ENCODE data around the gene UTS2.

Gene UTS2

GRCh38 chr1:7856345-7856744, 3.5 kb upstream of the UTS2 start:
- Mint-ChIP-seq H3K4me1 (ENCODE audit: low read depth) (peaks cover 14% of the 10 kb centered on the region), H3K9me3 (no peaks in the 10 kb centered on the region), H3K4me3 (no peak overlapping the region), H3K27me3 (peaks cover 11% of the 10 kb centered on the region), H3K36me3 (ENCODE audit: low read depth) (no peaks in the 10 kb centered on the region), H3K27ac (no peak overlapping the region)
- intact Hi-C loops (cut with micrococcal nuclease), result loop anchor here (1.0 to 10.0 kb wide), 3 partner anchors 48 to 190 kb away; no protein-coding TSS in a partner anchor

- Mint-ChIP-seq H3K27ac (no peak overlapping the region), H3K36me3 (ENCODE audit: low read depth) (no peaks in the 10 kb centered on the region), H3K9me3 (no peaks in the 10 kb centered on the region), H3K27me3 (peaks cover 12% of the 10 kb centered on the region), H3K4me1 (ENCODE audit: low read depth) (peaks cover 14% of the 10 kb centered on the region), H3K4me3 (no peak overlapping the region)
- intact Hi-C loops (cut with micrococcal nuclease), result loop anchor here (10.0 kb wide), 1 partner anchor 99 kb away; no protein-coding TSS in a partner anchor
Measured at GRCh38 chr1:7853684-7854026, 790 bp upstream of the UTS2 start.

GRCh38 chr1:7850786-7851185, 2.1 kb downstream of the UTS2 start:
- H3K27ac Mint-ChIP-seq, result no peak overlapping the region
- intact Hi-C loops (cut with micrococcal nuclease), result loop anchor here (10.0 kb wide), 1 partner anchor 96 kb away; no protein-coding TSS in a partner anchor
- H3K9me3 Mint-ChIP-seq, result no peaks in the 10 kb centered on the region
- no peaks in the 10 kb centered on the region for H3K36me3 Mint-ChIP-seq (ENCODE audit: low read depth)
- H3K4me3 Mint-ChIP-seq, result no peak overlapping the region
- H3K27me3 Mint-ChIP-seq, result peaks cover 11% of the 10 kb centered on the region
- H3K4me1 Mint-ChIP-seq (ENCODE audit: low read depth), result peaks cover under 1% of the 10 kb centered on the region

- peaks cover 3% of the 10 kb centered on the region for H3K27me3 Mint-ChIP-seq
- no peaks in the 10 kb centered on the region for H3K9me3 Mint-ChIP-seq
Measured at GRCh38 chr1:7847599-7847998, 5.3 kb downstream of the UTS2 start.

GRCh38 chr1:7846656-7847055, 6.2 kb downstream of the UTS2 start:
- peaks cover 25% of the 10 kb centered on the region for H3K36me3 Mint-ChIP-seq (ENCODE audit: low read depth)
- no peak overlapping the region for H3K27ac Mint-ChIP-seq
- no peak overlapping the region for H3K4me3 Mint-ChIP-seq
- no peaks in the 10 kb centered on the region for H3K4me1 Mint-ChIP-seq (ENCODE audit: low read depth)
- no peaks in the 10 kb centered on the region for H3K9me3 Mint-ChIP-seq
- H3K27me3 Mint-ChIP-seq, result peaks cover 3% of the 10 kb centered on the region
- intact Hi-C loops (cut with micrococcal nuclease), result no loop called here

More at GRCh38 chr1:7847599-7847998, 5.3 kb downstream of the UTS2 start:
- no peak overlapping the region for H3K27ac Mint-ChIP-seq
- H3K36me3 Mint-ChIP-seq (ENCODE audit: low read depth), result peaks cover 19% of the 10 kb centered on the region
- H3K4me3 Mint-ChIP-seq, result no peak overlapping the region
- intact Hi-C loops (cut with micrococcal nuclease), result no loop called here
- H3K4me1 Mint-ChIP-seq (ENCODE audit: low read depth), result no peaks in the 10 kb centered on the region

GRCh38 chr1:7845761-7846160, 7.1 kb downstream of the UTS2 start:
- no peaks in the 10 kb centered on the region for H3K9me3 Mint-ChIP-seq
- no peak overlapping the region for H3K27ac Mint-ChIP-seq
- intact Hi-C loops (cut with micrococcal nuclease), result no loop called here

GRCh38 chr1:7842517-7842916, 10.3 kb downstream of the UTS2 start:
- intact Hi-C loops (cut with micrococcal nuclease), result no loop called here
- no peak overlapping the region for H3K4me3 Mint-ChIP-seq
- no peak overlapping the region for H3K27ac Mint-ChIP-seq

More at GRCh38 chr1:7845761-7846160, 7.1 kb downstream of the UTS2 start:
- Mint-ChIP-seq H3K4me3 (no peak overlapping the region), H3K36me3 (ENCODE audit: low read depth) (peaks cover 34% of the 10 kb centered on the region), H3K27me3 (peaks cover 3% of the 10 kb centered on the region), H3K4me1 (ENCODE audit: low read depth) (no peaks in the 10 kb centered on the region)

GRCh38 chr1:7839526-7839925, 13.3 kb downstream of the UTS2 start:
- Mint-ChIP-seq H3K27me3 (no peaks in the 10 kb centered on the region), H3K36me3 (ENCODE audit: low read depth) (peaks cover 96% of the 10 kb centered on the region), H3K27ac (no peak overlapping the region), H3K4me1 (ENCODE audit: low read depth) (no peaks in the 10 kb centered on the region), H3K4me3 (no peak overlapping the region), H3K9me3 (peaks cover 31% of the 10 kb centered on the region)
- intact Hi-C loops (cut with micrococcal nuclease), result no loop called here

More at GRCh38 chr1:7842517-7842916, 10.3 kb downstream of the UTS2 start:
- Mint-ChIP-seq H3K36me3 (ENCODE audit: low read depth) (peaks cover 66% of the 10 kb centered on the region), H3K27me3 (peaks cover 2% of the 10 kb centered on the region), H3K9me3 (peaks cover 30% of the 10 kb centered on the region), H3K4me1 (ENCODE audit: low read depth) (no peaks in the 10 kb centered on the region)

GRCh38 chr1:7838714-7839113, 14.2 kb downstream of the UTS2 start:
- Mint-ChIP-seq H3K27ac (no peak overlapping the region), H3K4me3 (no peak overlapping the region), H3K27me3 (no peaks in the 10 kb centered on the region), H3K4me1 (ENCODE audit: low read depth) (no peaks in the 10 kb centered on the region), H3K9me3 (peaks cover 31% of the 10 kb centered on the region), H3K36me3 (ENCODE audit: low read depth) (peaks cover 97% of the 10 kb centered on the region)
- intact Hi-C loops (cut with micrococcal nuclease), result no loop called here

- Mint-ChIP-seq H3K36me3 (ENCODE audit: low read depth) (peaks cover 93% of the 10 kb centered on the region), H3K4me3 (no peak overlapping the region), H3K4me1 (ENCODE audit: low read depth) (peaks cover 8% of the 10 kb centered on the region), H3K27ac (no peak overlapping the region), H3K27me3 (no peaks in the 10 kb centered on the region), H3K9me3 (peaks cover 7% of the 10 kb centered on the region)
- intact Hi-C loops (cut with micrococcal nuclease), result no loop called here
Measured at GRCh38 chr1:7833035-7833434, 19.8 kb downstream of the UTS2 start.

- no peak overlapping the region for H3K27ac Mint-ChIP-seq
- H3K9me3 Mint-ChIP-seq, result no peaks in the 10 kb centered on the region
- peaks cover 93% of the 10 kb centered on the region for H3K36me3 Mint-ChIP-seq (ENCODE audit: low read depth)
- intact Hi-C loops (cut with micrococcal nuclease), result no loop called here
- peaks cover 8% of the 10 kb centered on the region for H3K4me1 Mint-ChIP-seq (ENCODE audit: low read depth)
- H3K4me3 Mint-ChIP-seq, result no peak overlapping the region
- no peaks in the 10 kb centered on the region for H3K27me3 Mint-ChIP-seq
Measured at GRCh38 chr1:7831458-7831857, 21.4 kb downstream of the UTS2 start.

GRCh38 chr1:7827126-7827955, 25.5 kb downstream of the UTS2 start:
- peaks cover 8% of the 10 kb centered on the region for H3K4me1 Mint-ChIP-seq (ENCODE audit: low read depth)
- peak overlapping the region; percentile 73 for H3K4me3 Mint-ChIP-seq
- intact Hi-C loops (cut with micrococcal nuclease), result no loop called here
- peak overlapping the region; percentile 77 for H3K27ac Mint-ChIP-seq
- H3K27me3 Mint-ChIP-seq, result no peaks in the 10 kb centered on the region
- no peaks in the 10 kb centered on the region for H3K9me3 Mint-ChIP-seq
- H3K36me3 Mint-ChIP-seq (ENCODE audit: low read depth), result peaks cover 93% of the 10 kb centered on the region

- Mint-ChIP-seq H3K4me3 (no peak overlapping the region), H3K27ac (no peak overlapping the region), H3K27me3 (no peaks in the 10 kb centered on the region), H3K9me3 (no peaks in the 10 kb centered on the region), H3K4me1 (ENCODE audit: low read depth) (peaks cover 2% of the 10 kb centered on the region), H3K36me3 (ENCODE audit: low read depth) (peaks cover 93% of the 10 kb centered on the region)
- intact Hi-C loops (cut with micrococcal nuclease), result no loop called here
Measured at GRCh38 chr1:7826363-7826762, 26.5 kb downstream of the UTS2 start.

GRCh38 chr1:7824701-7825100, 28.2 kb downstream of the UTS2 start:
- intact Hi-C loops (cut with micrococcal nuclease), result no loop called here
- Mint-ChIP-seq H3K9me3 (no peaks in the 10 kb centered on the region), H3K27me3 (no peaks in the 10 kb centered on the region), H3K36me3 (ENCODE audit: low read depth) (peaks cover 93% of the 10 kb centered on the region), H3K27ac (no peak overlapping the region), H3K4me1 (ENCODE audit: low read depth) (no peaks in the 10 kb centered on the region), H3K4me3 (no peak overlapping the region)

- Mint-ChIP-seq H3K9me3 (no peaks in the 10 kb centered on the region), H3K4me1 (ENCODE audit: low read depth) (no peaks in the 10 kb centered on the region), H3K27ac (no peak overlapping the region), H3K36me3 (ENCODE audit: low read depth) (peaks cover 74% of the 10 kb centered on the region), H3K27me3 (no peaks in the 10 kb centered on the region), H3K4me3 (no peak overlapping the region)
- intact Hi-C loops (cut with micrococcal nuclease), result no loop called here
Measured at GRCh38 chr1:7821282-7821681, 31.6 kb downstream of the UTS2 start.

Data from dendritic cell treated with granulocyte-macrophage colony-stimulating factor and Interleukin-4, amounts not matched to agents 40 ng/mL and 50 ng/mL, for 4 days (primary cell).